ENCODE results near the gene KLHDC8A. TPM values are rescaled to one million over a fixed set of nuclear protein-coding genes. Genes with fewer than 3 reads are reported as not detected.
A peak's percentile ranks its signal among the peaks of the same experiment; 100 is the strongest.

The KLHDC8A gene
- total RNA-seq, 1 donor from 2014 or later, result 2.2 TPM

DNA sequence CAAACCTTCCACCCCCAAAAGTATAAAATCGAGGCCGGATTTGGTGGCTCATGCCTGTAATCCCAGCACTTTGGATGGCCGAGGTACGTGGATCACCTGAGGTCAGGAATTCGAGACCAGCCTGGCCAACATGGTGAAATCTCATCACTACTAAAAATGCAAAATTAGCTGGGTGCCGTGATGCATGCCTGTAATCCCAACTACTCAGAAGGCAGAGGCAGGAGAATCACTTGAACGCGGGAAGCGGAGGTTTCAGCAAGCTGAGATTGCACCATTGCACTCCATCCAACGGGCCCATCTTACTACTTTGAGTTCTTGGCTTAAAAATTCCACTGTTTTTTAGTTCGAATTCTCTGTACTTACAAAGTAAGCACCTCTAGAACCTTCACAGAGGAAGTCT, 11.0 kb downstream of the KLHDC8A start:
- DNase-seq (ENCODE audit: low spot score), result no peak

- peak; percentile 26 for DNase-seq (ENCODE audit: low spot score)
These were observed 12.4 kb downstream of the KLHDC8A start for GRCh38 chr1:205344066-205344928.

- no peak for DNase-seq (ENCODE audit: low spot score)
These were observed 13.2 kb downstream of the KLHDC8A start for GRCh38 chr1:205343431-205344065.

DNA sequence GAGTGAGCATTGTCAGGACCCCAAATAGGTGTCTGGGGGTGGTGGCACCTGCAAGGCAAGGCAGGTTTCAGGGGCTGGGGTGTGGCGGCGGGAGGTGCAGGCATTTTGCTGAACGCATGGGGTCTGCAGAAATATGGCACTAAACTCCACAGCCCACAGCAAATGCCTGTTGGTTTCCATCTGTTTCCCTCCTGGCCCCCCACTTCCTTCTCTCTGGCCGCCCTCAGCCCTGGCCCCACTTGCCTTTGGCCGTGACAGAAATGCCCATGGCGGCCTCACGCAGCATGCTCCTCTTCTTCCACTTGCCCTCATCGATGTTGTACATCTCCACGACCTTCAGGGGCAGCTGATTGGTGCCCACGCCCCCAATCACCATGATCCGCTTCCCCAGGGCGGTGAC, 13.7 kb downstream of the KLHDC8A start:
- no peak for DNase-seq (ENCODE audit: low spot score)

GRCh38 chr1:205340676-205341075, 16.0 kb downstream of the KLHDC8A start:
- no peak for DNase-seq (ENCODE audit: low spot score)

DNA sequence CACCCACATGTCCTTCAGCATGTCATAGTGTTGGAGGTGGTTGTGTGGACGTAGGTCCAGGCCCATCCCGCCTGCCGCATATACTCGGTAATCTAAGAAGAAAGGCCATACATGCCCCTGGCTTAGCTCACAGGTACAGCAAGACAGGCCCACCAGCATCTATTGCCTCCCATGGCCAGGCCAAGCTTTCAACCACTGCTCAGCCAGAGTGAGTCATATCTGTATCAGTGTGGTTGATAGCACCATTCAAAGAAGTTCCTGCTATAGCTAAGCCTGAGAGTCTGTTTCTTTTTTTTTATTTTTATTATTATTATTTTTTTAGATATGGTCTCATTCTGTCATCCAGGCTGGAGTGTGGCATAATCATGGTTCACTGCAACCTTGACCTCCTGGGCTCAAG, 17.0 kb downstream of the KLHDC8A start:
- no peak for DNase-seq (ENCODE audit: low spot score)

DNA sequence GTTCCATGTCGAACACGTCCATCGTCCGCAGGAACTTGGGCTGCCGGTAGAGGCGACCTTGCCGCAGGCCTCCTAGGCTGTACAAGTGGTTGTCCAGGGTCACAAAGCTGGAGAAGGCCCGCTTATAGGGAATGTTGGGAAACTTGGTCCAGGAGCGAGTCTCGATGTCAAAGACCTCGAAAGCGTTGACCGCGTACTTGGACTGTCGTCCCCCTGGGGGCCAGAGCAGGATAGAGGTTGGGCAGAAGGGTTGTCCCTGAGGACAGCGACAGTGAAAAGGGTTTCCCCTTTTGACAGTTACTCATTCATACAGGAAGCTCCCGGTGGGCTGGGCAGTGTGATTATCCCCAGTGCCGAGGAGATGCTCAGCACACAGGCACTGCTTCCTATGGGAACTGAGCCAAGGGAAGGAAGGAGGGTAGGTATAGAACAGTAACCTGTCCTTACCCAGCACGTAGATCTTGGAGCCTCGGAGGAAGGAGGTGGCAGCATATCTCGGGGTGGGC, 17.5 kb downstream of the KLHDC8A start:
- no peak for DNase-seq (ENCODE audit: low spot score)

DNA sequence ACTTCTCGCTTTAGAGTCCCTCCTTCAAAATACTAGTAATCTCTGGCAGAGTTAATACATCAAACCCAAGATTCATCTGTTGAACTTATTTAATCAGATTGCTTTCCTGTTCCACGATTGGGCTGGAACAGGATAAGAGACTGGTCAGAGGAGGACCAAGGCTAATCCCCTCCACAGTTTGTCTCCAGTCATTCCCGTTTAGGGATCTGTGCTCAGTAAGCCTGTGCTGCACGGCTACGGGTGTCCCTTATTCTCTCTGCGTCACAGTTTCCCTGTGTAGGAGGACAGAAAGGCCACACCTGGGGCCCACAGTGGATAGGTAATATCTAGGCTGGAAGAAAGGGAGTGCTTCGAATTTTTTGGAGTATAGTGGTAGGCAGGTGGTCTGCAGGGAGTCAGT, 18.7 kb downstream of the KLHDC8A start:
- no peak for DNase-seq (ENCODE audit: low spot score)

- no peak for DNase-seq (ENCODE audit: low spot score)
These were observed 19.2 kb downstream of the KLHDC8A start for GRCh38 chr1:205337481-205337880.

DNA sequence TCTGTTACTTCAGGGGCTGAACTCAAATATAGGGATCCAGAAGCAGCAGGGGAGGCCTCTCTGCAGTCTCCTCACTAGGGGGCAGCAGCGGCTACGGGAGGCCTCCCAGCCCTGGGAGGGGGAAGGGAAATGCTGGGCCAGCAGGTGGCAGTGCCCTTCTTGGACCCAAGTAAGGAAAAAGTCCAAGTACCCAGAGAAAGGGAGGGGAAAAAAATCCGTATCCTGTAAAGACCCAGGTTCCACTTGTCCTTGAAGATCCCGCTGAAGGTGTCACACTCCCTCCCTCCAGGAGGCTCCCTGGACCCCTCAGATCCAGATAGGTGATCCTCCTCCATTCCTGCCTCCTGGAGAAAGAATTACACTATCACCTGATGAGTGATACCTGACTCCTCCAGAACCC, 21.0 kb downstream of the KLHDC8A start:
- DNase-seq (ENCODE audit: low spot score), result peak; percentile 80

- no peak for DNase-seq (ENCODE audit: low spot score)
These were observed 24.5 kb downstream of the KLHDC8A start for GRCh38 chr1:205332015-205332791.

GRCh38 chr1:205330150-205330549, 26.6 kb downstream of the KLHDC8A start:
- DNase-seq (ENCODE audit: low spot score), result no peak

- DNase-seq (ENCODE audit: low spot score), result no peak
These were observed 27.0 kb downstream of the KLHDC8A start for GRCh38 chr1:205329719-205330118.

DNA sequence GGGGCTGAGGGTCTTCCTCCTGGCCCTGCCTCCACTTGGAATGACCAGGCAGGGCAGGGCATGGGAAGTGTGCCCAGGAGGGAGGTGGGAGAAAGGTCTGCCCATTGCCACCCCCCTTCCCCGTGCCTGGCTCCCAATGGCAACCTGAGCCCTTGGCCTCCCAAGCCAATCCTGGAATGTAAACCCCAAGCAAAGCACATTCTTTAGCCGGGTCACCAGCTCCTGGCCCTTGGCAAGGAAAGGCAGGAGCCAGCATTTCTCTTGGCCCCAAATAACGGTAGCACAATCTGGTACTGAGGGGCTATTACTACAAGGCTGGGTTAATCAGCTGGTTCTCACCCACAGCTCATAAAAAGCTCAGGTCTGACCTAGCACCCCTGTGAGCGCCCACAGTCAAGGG, 28.2 kb downstream of the KLHDC8A start:
- DNase-seq (ENCODE audit: low spot score), result no peak

- no peak for DNase-seq (ENCODE audit: low spot score)
These were observed 29.8 kb downstream of the KLHDC8A start for GRCh38 chr1:205326812-205327466.

GRCh38 chr1:205325334-205325884, 31.3 kb downstream of the KLHDC8A start:
- DNase-seq (ENCODE audit: low spot score), result peak; percentile 83

GRCh38 chr1:205324781-205325180, 31.9 kb downstream of the KLHDC8A start:
- no peak for DNase-seq (ENCODE audit: low spot score)

GRCh38 chr1:205323794-205324193, 32.9 kb downstream of the KLHDC8A start:
- DNase-seq (ENCODE audit: low spot score), result no peak

DNA sequence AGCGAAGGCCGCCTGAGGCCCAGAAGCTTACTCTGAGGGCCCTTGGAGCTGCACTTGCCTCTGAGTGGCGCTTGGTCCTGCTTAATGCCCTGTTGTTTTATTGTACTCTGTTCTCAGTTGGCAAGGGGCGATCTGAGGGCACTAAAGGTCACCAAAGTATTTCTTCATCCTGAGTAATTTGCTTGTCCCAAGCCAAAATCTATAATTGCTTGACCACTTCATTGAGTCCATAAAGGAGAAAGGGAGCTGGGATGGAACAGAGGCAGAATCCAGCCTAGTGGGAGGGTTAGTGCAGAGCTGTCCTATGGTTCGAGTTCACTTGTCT, 34.8 kb downstream of the KLHDC8A start:
- DNase-seq (ENCODE audit: low spot score), result no peak

DNA sequence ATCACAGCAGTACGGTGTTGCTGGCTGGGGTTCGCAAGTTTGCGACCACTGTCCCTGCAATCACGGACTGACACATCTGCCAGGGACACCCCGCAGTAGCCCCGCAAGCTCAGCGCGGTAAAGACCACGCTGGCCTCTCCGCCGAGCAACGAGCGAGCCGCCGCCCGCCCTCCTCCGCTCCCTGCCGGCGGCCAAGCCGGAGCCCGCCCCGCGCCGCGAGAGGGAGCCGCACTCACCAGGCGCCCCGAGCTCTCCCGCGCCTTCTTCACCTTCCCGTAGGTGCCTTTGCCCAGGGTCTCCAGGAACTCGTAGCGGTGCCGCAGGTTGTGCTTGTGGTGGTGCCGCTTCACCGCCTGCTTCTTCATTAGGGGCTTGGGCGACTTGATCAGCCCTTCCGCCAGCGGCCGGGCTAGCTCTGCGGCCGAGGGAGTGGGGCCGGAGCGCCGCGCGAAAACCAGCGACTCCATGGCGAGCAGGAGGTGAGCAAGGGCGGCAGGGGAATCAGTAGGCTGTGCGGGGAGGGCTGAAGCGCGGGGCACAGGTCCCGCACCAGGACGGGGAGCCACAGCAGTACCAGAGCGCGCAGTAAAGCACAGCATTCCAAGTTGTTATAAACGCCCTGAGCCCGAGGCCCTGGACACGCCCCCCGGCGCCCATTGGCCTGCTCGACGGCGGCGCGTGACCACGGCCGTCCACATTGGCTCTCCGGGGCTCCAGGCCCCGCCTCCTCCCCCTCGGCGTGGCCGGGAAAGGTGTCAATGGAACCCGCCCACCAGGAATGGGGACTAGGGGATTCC, 35.4 kb downstream of the KLHDC8A start, which contains the start of gene NUAK2:
NUAK2 (minus strand) TSS at position 584 of the 797 bp plus-strand sequence; CDS start at position 467, 117 bp downstream.
- peak; percentile 91 for DNase-seq (ENCODE audit: low spot score)
